GM19035 (cell line): ENCODE measurements around the gene CSNK2A3.
"Not testable (repeated sequence)": the region's sequence is repeated elsewhere in the genome, so short reads cannot be mapped to it uniquely, and the experiment has no call there.

Experiments used
- ATAC-seq: cut with Tn5 transposase; IDR thresholded peaks from one replicate; pipeline ENCODE4 v1.9.1; 2021; ENCODE audit not compliant: unreplicated experiment

Gene CSNK2A3

GRCh38 chr11:11380340-11380739, 27.3 kb upstream of the CSNK2A3 start:
- no peak for ATAC-seq

GRCh38 chr11:11379661-11380060, 26.6 kb upstream of the CSNK2A3 start:
- ATAC-seq = no peak

GRCh38 chr11:11378184-11378940, 25.3 kb upstream of the CSNK2A3 start:
- no peak for ATAC-seq

- ATAC-seq = no peak
These were observed 21.5 kb upstream of the CSNK2A3 start for GRCh38 chr11:11374358-11375148.

- no peak for ATAC-seq
These were observed 20.9 kb upstream of the CSNK2A3 start for GRCh38 chr11:11373934-11374333.

GRCh38 chr11:11372461-11372860, 19.4 kb upstream of the CSNK2A3 start:
- no peak for ATAC-seq

- no peak for ATAC-seq
These were observed 17.9 kb upstream of the CSNK2A3 start for GRCh38 chr11:11370962-11371303.

GRCh38 chr11:11370255-11370961, 17.4 kb upstream of the CSNK2A3 start:
- ATAC-seq = no peak

- no peak for ATAC-seq
These were observed 13.7 kb upstream of the CSNK2A3 start for GRCh38 chr11:11366793-11367192.

- ATAC-seq = no peak
These were observed 10.6 kb upstream of the CSNK2A3 start for GRCh38 chr11:11363674-11364073.

- ATAC-seq = no peak
These were observed 6.6 kb upstream of the CSNK2A3 start for GRCh38 chr11:11359611-11360010.

GRCh38 chr11:11356842-11357241, 3.8 kb upstream of the CSNK2A3 start:
- no peak for ATAC-seq

GRCh38 chr11:11351851-11352250, 1.2 kb downstream of the CSNK2A3 start:
- ATAC-seq = not testable (repeated sequence)

GRCh38 chr11:11351042-11351586, 1.9 kb downstream of the CSNK2A3 start:
- ATAC-seq = no peak

GRCh38 chr11:11349870-11350337, 3.1 kb downstream of the CSNK2A3 start:
- ATAC-seq = no peak

- ATAC-seq = no peak
These were observed 3.8 kb downstream of the CSNK2A3 start for GRCh38 chr11:11349106-11349825.

- ATAC-seq = no peak
These were observed 4.7 kb downstream of the CSNK2A3 start for GRCh38 chr11:11348303-11348702.

- ATAC-seq = no peak
These were observed 5.5 kb downstream of the CSNK2A3 start for GRCh38 chr11:11347592-11347991.

GRCh38 chr11:11346303-11346702, 6.7 kb downstream of the CSNK2A3 start:
- no peak for ATAC-seq

GRCh38 chr11:11345099-11345498, 8.0 kb downstream of the CSNK2A3 start:
- ATAC-seq = no peak

- no peak for ATAC-seq
These were observed 9.0 kb downstream of the CSNK2A3 start for GRCh38 chr11:11344045-11344444.
